ENCODE data around the gene MST1R.
"Not testable (repeated sequence)": the region's sequence is repeated elsewhere in the genome, so short reads cannot be mapped to it uniquely, and the experiment has no call there.

Gene MST1R

GRCh38 chr3:49911124-49911420 is 7.4 kb upstream of the MST1R start:
- no peak for TF ChIP-seq CTCF (IDR thresholded peaks at IDR 0.05; ENCODE audit: insufficient read depth, missing control alignments)
- FAIRE-seq (no peak), DNase-seq (ENCODE audit: insufficient read length, low spot score) (no peak)

- FAIRE-seq (no peak), DNase-seq (ENCODE audit: insufficient read length, low spot score) (no peak)
- no peak for TF ChIP-seq CTCF (IDR thresholded peaks at IDR 0.05; ENCODE audit: insufficient read depth, missing control alignments)
Observed at GRCh38 chr3:49910409-49911123, 6.9 kb upstream of the MST1R start.

GRCh38 chr3:49908373-49909199 is 4.9 kb upstream of the MST1R start:
- no peak for TF ChIP-seq CTCF (IDR thresholded peaks at IDR 0.05; ENCODE audit: insufficient read depth, missing control alignments)
- no peak for DNase-seq (ENCODE audit: insufficient read length, low spot score)
- no peak for FAIRE-seq

GRCh38 chr3:49906073-49906743 is 2.5 kb upstream of the MST1R start:
- peak; percentile 60 for TF ChIP-seq CTCF (IDR thresholded peaks at IDR 0.05; ENCODE audit: insufficient read depth, missing control alignments)
- FAIRE-seq (no peak), DNase-seq (ENCODE audit: insufficient read length, low spot score) (peak; percentile 65)

- DNase-seq (ENCODE audit: insufficient read length, low spot score): peak; percentile 10
- not testable (repeated sequence) for FAIRE-seq
Observed at GRCh38 chr3:49904448-49904847, 775 bp upstream of the MST1R start.

- peak; percentile 9 for DNase-seq (ENCODE audit: insufficient read length, low spot score)
- no peak for TF ChIP-seq CTCF (IDR thresholded peaks at IDR 0.05; ENCODE audit: insufficient read depth, missing control alignments)
- no peak for FAIRE-seq
Observed at GRCh38 chr3:49902511-49903345, 945 bp downstream of the MST1R start.
